Neural crest cell (in vitro differentiated cells): ENCODE results near the gene ELFN2. TPM values are rescaled to one million over a fixed set of nuclear protein-coding genes. Genes with fewer than 3 reads are reported as not detected.

Source experiments
- DNase-seq: peaks from one replicate; pipeline ENCODE4 v3.0.0; 2021; ENCODE audit warnings: low read depth, mixed read lengths, low spot score
- H3K27ac Mint-ChIP-seq: one replicate; pipeline ENCODE4 v1.8.0; 2021; ENCODE audit warnings: mild to moderate bottlenecking, mixed read lengths; ENCODE audit not compliant: unreplicated experiment
- H3K27me3 Mint-ChIP-seq: 2 replicates; pipeline ENCODE4 v1.8.0; 2021; ENCODE audit warnings: low read depth, mild to moderate bottlenecking, mixed read lengths
- H3K36me3 Mint-ChIP-seq: 2 replicates; pipeline ENCODE4 v1.8.0; 2021; ENCODE audit warnings: low read depth, mild to moderate bottlenecking, mixed read lengths
- H3K4me1 Mint-ChIP-seq: 2 replicates; pipeline ENCODE4 v1.8.0; 2021; ENCODE audit warnings: mixed read lengths
- H3K4me3 Mint-ChIP-seq: one replicate; pipeline ENCODE4 v1.8.0; 2021; ENCODE audit warnings: mild to moderate bottlenecking, mixed read lengths
- H3K9me3 Mint-ChIP-seq: 2 replicates; pipeline ENCODE4 v1.8.0; 2021; ENCODE audit warnings: mixed read lengths
- CTCF ChIP-seq: fragments of 200-600 bp; sonication (generic); conservative IDR thresholded peaks from 2 replicates; pipeline ENCODE4 v1.5.0; 2021; ENCODE audit warnings: antibody characterized with exemption, mild to moderate bottlenecking
- total RNA-seq: library from RNA; stranded (reverse); gene quantifications from 2 replicates; pipeline ENCODE4 v1.2.1, GENCODE V29; 2021

Gene ELFN2
- total RNA-seq, 1 donor from 2014 or later = 0.09 TPM

GRCh38 chr22:37420686-37421467, 6.4 kb downstream of the ELFN2 start:
- H3K36me3 Mint-ChIP-seq = no peaks in the 10 kb centered on the region
- H3K9me3 Mint-ChIP-seq = no peaks in the 10 kb centered on the region
- no peak for TF ChIP-seq CTCF
- H3K27ac Mint-ChIP-seq = no peak overlapping the region
- H3K4me3 Mint-ChIP-seq = peak overlapping the region; percentile 86
- no peak for DNase-seq
- peaks cover 23% of the 10 kb centered on the region for H3K4me1 Mint-ChIP-seq
- peaks cover 80% of the 10 kb centered on the region for H3K27me3 Mint-ChIP-seq

- Mint-ChIP-seq H3K27me3 (peaks cover 74% of the 10 kb centered on the region), H3K36me3 (no peaks in the 10 kb centered on the region), H3K4me3 (peak overlapping the region; percentile 86), H3K9me3 (no peaks in the 10 kb centered on the region), H3K4me1 (peaks cover 20% of the 10 kb centered on the region), H3K27ac (no peak overlapping the region)
- no peak for TF ChIP-seq CTCF
- no peak for DNase-seq
Observed at GRCh38 chr22:37419969-37420685, 7.2 kb downstream of the ELFN2 start.

DNA sequence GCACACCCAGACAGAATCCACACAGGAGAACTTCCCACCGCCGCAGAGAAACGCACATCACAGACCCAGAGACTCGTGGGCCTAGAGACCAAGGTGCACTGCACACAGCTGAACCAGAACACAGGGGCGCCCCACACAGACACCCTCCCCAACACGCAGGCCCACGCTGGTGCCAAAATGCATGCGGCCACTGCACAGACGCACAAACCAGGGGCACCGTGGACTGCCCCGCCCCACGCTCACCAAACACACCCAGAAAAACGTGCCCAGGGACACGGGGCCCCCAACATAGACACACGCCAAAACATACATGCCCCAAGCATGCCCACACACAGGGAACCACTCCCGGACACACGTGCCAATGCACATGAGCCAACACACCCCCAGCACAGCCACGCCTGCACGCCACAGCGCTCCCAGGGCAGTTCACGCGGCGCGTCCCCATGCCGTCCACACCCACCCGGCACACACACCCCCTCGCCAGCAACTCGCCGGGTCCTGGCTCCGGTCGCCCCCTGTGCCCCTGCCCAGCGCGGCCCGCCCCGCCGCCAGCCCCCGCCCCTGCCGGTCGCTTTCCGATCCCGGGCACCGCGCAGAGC, 7.8 kb downstream of the ELFN2 start:
- DNase-seq = no peak
- H3K4me3 Mint-ChIP-seq = peak overlapping the region; percentile 58
- no peak overlapping the region for H3K27ac Mint-ChIP-seq
- H3K27me3 Mint-ChIP-seq = peaks cover 69% of the 10 kb centered on the region
- TF ChIP-seq CTCF = no peak
- peaks cover 20% of the 10 kb centered on the region for H3K4me1 Mint-ChIP-seq
- H3K9me3 Mint-ChIP-seq = no peaks in the 10 kb centered on the region
- H3K36me3 Mint-ChIP-seq = no peaks in the 10 kb centered on the region

- Mint-ChIP-seq H3K4me1 (peaks cover 20% of the 10 kb centered on the region), H3K27ac (no peak overlapping the region), H3K9me3 (no peaks in the 10 kb centered on the region), H3K27me3 (peaks cover 67% of the 10 kb centered on the region), H3K4me3 (peak overlapping the region; percentile 58), H3K36me3 (no peaks in the 10 kb centered on the region)
- no peak for DNase-seq
- no peak for TF ChIP-seq CTCF
Observed at GRCh38 chr22:37418627-37419369, 8.5 kb downstream of the ELFN2 start.

- no peaks in the 10 kb centered on the region for H3K36me3 Mint-ChIP-seq
- no peak for TF ChIP-seq CTCF
- H3K27me3 Mint-ChIP-seq = peaks cover 65% of the 10 kb centered on the region
- H3K9me3 Mint-ChIP-seq = no peaks in the 10 kb centered on the region
- H3K4me3 Mint-ChIP-seq = no peak overlapping the region
- no peak overlapping the region for H3K27ac Mint-ChIP-seq
- H3K4me1 Mint-ChIP-seq = peaks cover 20% of the 10 kb centered on the region
- no peak for DNase-seq
Observed at GRCh38 chr22:37417677-37418348, 9.5 kb downstream of the ELFN2 start.
